Ovary (tissue), 3 donors: ENCODE results near the gene KIF6.

Experiments
- EP300 ChIP-seq: sonication (generic); formaldehyde crosslinking; IDR thresholded peaks from one replicate; pipeline ENCODE4 v1.6.1; 2017; ENCODE audit warnings: antibody characterized with exemption
- TF ChIP-seq, protein P1 (sequence below), 3 donors: fragments of 450-650 bp in 2 of 3; fragments of 200-600 bp in 1 of 3; IDR thresholded peaks; one replicate each; pipeline versions ENCODE4 v1.5.1 to v1.8.0; 2016 to 2022; ENCODE audit warnings: antibody characterized with exemption in 3 of 3, mild to moderate bottlenecking in 1 of 3
- donor health status: DM: no; HTN: no; CAD: no.

DNA sequence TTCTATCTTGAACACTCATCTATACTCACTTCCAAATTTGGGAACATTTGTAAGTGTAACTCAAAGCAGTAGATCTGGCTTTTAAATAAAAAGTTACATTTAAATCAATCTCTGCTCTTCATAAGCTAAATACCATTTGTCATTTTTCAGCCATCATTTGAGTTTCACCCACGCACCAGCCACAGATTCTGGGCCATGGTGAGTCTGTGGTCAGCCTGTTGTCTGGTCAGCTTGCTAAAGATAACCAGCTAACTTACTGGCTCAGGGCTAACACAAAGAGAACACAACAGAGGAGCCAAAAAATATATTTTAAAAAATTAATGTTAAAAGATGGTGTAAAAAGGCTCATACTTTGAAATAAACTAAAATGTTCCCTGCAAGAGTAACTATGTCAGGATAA is 181.3 kb downstream of the KIF6 start:
- TF ChIP-seq, protein P1, sequence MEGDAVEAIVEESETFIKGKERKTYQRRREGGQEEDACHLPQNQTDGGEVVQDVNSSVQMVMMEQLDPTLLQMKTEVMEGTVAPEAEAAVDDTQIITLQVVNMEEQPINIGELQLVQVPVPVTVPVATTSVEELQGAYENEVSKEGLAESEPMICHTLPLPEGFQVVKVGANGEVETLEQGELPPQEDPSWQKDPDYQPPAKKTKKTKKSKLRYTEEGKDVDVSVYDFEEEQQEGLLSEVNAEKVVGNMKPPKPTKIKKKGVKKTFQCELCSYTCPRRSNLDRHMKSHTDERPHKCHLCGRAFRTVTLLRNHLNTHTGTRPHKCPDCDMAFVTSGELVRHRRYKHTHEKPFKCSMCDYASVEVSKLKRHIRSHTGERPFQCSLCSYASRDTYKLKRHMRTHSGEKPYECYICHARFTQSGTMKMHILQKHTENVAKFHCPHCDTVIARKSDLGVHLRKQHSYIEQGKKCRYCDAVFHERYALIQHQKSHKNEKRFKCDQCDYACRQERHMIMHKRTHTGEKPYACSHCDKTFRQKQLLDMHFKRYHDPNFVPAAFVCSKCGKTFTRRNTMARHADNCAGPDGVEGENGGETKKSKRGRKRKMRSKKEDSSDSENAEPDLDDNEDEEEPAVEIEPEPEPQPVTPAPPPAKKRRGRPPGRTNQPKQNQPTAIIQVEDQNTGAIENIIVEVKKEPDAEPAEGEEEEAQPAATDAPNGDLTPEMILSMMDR (IDR thresholded peaks at IDR 0.05) = no peak
- TF ChIP-seq EP300 = no peak
